ENCODE results near the gene SMARCA2.
"Not testable (repeated sequence)": the region's sequence is repeated elsewhere in the genome, so short reads cannot be mapped to it uniquely, and the experiment has no call there.

- not testable (repeated sequence) for TF ChIP-seq POLR2A, CTCF (IDR thresholded peaks at IDR 0.05)
Observed at GRCh38 chr9:2146700-2147099, 131.6 kb downstream of the SMARCA2 start.

Measured in thyroid gland (tissue), 4 donors.